Measurements from ENCODE around the gene RFX5. TPM values are rescaled to one million over a fixed set of nuclear protein-coding genes. Genes with fewer than 3 reads are reported as not detected.

RFX5 gene
- total and polyA plus RNA-seq, 7 donors: 12.0 to 67.9 (median 46.6) TPM

- DNase-seq: no peak
- Histone ChIP-seq H3K9me3 (no peaks in the 10 kb centered on the region), H3K4me3 (peak overlapping the region; percentile 25 to 87 (median 73)), H3K27ac (peak overlapping the region; percentile 88 to 94 (median 92)), H3K27me3 (no peaks in the 10 kb centered on the region), H3K36me3 (peaks cover 9 to 26% (median 22%) of the 10 kb centered on the region in 4 donors), H3K4me1 (peaks cover 0 to 18% (median 11%) of the 10 kb centered on the region in 4 donors)
- WGBS, 2 donors: 28 to 36% methylated on average over 12 of the region's 12 CpGs
- intact Hi-C loops (cut with DNase I): loop anchor here (1.0 to 5.0 kb wide), 3 partner anchors 25 to 65 kb away; partner anchors contain the start of genes PSMB4, SELENBP1 and ZNF687
- TF ChIP-seq CTCF (IDR thresholded peaks at IDR 0.05) (no peak), POLR2AphosphoS5 (IDR thresholded peaks at IDR 0.05) (no peak), POLR2A (IDR thresholded peaks at IDR 0.05) (no peak), EP300 (IDR thresholded peaks at IDR 0.05) (no peak)
These were observed 633 bp upstream of the RFX5 start for GRCh38 chr1:151347523-151348246.

DNA sequence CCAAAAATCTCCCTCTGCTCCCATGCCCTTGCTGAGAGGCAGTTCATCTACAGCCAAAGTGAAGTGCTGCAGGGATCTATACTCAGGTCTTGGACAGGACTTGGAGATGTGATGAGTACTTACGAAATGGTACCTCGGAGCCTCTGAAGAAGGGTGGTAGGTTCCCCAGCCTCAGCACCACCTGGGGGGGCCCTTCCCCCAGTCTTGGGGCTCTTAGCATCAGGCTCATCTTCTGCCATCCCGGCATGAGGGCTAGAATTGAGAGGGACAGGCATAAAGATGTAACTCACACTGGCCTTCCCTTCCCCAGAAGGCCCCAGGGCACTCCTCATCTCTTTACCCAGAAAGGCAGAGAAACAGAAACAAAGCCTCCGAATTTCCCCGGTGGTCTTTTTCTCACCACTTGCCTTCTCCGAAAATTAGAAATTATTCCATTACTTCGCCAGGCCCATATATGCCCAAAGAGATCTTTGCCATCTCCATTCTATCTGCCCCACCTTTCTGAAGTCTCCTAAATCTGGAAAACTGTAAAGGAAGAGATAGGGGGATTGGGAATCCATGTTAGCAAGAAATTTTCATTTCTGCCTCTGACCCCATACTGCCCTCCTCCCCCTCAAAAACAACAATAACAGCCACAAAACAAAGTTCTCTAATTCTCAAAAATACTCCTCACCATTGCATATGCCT, 827 bp downstream of the RFX5 start:
- Histone ChIP-seq H3K27ac (peak overlapping the region; percentile 88 to 94 (median 92)), H3K9me3 (no peaks in the 10 kb centered on the region), H3K27me3 (no peaks in the 10 kb centered on the region), H3K4me3 (peak overlapping the region; percentile 66 to 87 (median 73)), H3K36me3 (peaks cover 9 to 37% (median 25%) of the 10 kb centered on the region in 4 donors), H3K4me1 (peaks cover 0 to 18% (median 11%) of the 10 kb centered on the region in 4 donors)
- intact Hi-C loops (cut with DNase I): loop anchor here (2.0 to 5.0 kb wide), 2 partner anchors 53 to 64 kb away; partner anchors contain the start of genes PSMB4 and ZNF687
- TF ChIP-seq POLR2AphosphoS5 (IDR thresholded peaks at IDR 0.05) (no peak), CTCF (IDR thresholded peaks at IDR 0.05) (no peak), POLR2A (IDR thresholded peaks at IDR 0.05) (no peak), EP300 (IDR thresholded peaks at IDR 0.05) (no peak)
- 49 to 73% methylated on average over 7 of the region's 7 CpGs for WGBS, 2 donors
- no peak for DNase-seq

GRCh38 chr1:151344291-151344690, 2.8 kb downstream of the RFX5 start:
- WGBS, 2 donors: 81 to 88% methylated on average over 6 of the region's 6 CpGs
- no peak for TF ChIP-seq POLR2AphosphoS5 (IDR thresholded peaks at IDR 0.05)
- no peak for TF ChIP-seq CTCF (IDR thresholded peaks at IDR 0.05)
- no peak for TF ChIP-seq EP300 (IDR thresholded peaks at IDR 0.05)
- no peak for TF ChIP-seq POLR2A (IDR thresholded peaks at IDR 0.05)
- intact Hi-C loops (cut with DNase I): no loop called here
- Histone ChIP-seq H3K27me3 (no peaks in the 10 kb centered on the region), H3K36me3 (peaks cover 9 to 37% (median 25%) of the 10 kb centered on the region in 4 donors), H3K4me3 (no peak overlapping the region), H3K27ac (no peak overlapping the region), H3K9me3 (no peaks in the 10 kb centered on the region), H3K4me1 (peaks cover 0 to 18% (median 14%) of the 10 kb centered on the region in 4 donors)
- DNase-seq: no peak

- Histone ChIP-seq H3K9me3 (no peaks in the 10 kb centered on the region), H3K4me1 (peaks cover 0 to 18% (median 14%) of the 10 kb centered on the region in 4 donors), H3K4me3 (no peak overlapping the region), H3K36me3 (peaks cover 9 to 37% (median 25%) of the 10 kb centered on the region in 4 donors), H3K27me3 (no peaks in the 10 kb centered on the region), H3K27ac (no peak overlapping the region)
- 80 to 81% methylated on average over 9 of the region's 9 CpGs for WGBS, 2 donors
- intact Hi-C loops (cut with DNase I): no loop called here
- TF ChIP-seq POLR2A (IDR thresholded peaks at IDR 0.05) (no peak), CTCF (IDR thresholded peaks at IDR 0.05) (no peak), POLR2AphosphoS5 (IDR thresholded peaks at IDR 0.05) (no peak), EP300 (IDR thresholded peaks at IDR 0.05) (no peak)
- DNase-seq: no peak
These were observed 3.5 kb downstream of the RFX5 start for GRCh38 chr1:151343587-151343986.

All from sigmoid colon (tissue), 7 donors.